Ascending aorta (tissue), 2 donors: Measurements from ENCODE around the gene VASH2. TPM values are rescaled to one million over a fixed set of nuclear protein-coding genes. Genes with fewer than 3 reads are reported as not detected.
"Not testable (repeated sequence)": the region's sequence is repeated elsewhere in the genome, so short reads cannot be mapped to it uniquely, and the experiment has no call there.

Experiments used
- DNase-seq, 2 donors: peaks; one replicate each; pipeline ENCODE4 v3.0.0-alpha.2; 2019; ENCODE audit warnings: low spot score in 2 of 2
- H3K27ac ChIP-seq, 2 donors: fragments of 200-600 bp; sonication (generic); one replicate each; pipeline ENCODE4 v1.5.1; 2016 to 2017; ENCODE audit warnings: mild to moderate bottlenecking in 1 of 2
- H3K27me3 ChIP-seq: fragments of 200-600 bp; sonication (generic); one replicate; pipeline ENCODE4 v1.5.1; 2017
- H3K36me3 ChIP-seq, 2 donors: fragments of 200-600 bp; sonication (generic); one replicate each; pipeline ENCODE4 v1.5.1; 2016
- H3K4me1 ChIP-seq, 2 donors: fragments of 200-600 bp; sonication (generic); one replicate each; pipeline ENCODE4 v1.5.1; 2016 to 2017; ENCODE audit warnings: mild to moderate bottlenecking in 1 of 2
- H3K4me3 ChIP-seq, 2 donors: fragments of 200-600 bp; sonication (generic); one replicate each; pipeline ENCODE4 v1.5.1; 2016 to 2017; ENCODE audit warnings: mild to moderate bottlenecking in 1 of 2
- H3K9me3 ChIP-seq, 2 donors: fragments of 200-600 bp; sonication (generic); one replicate each; pipeline ENCODE4 v1.5.1; 2016
- intact Hi-C: fragments of 100-400 bp; cut with DNase I; formaldehyde crosslinking; loops from one replicate; pipeline ENCODE4 v1.15.1; 2023
- total RNA-seq: library from RNA; depleted of rRNA; stranded (reverse); fragments of >200 nt; gene quantifications from one replicate; pipeline ENCODE4 v1.1.0, GENCODE V29; 2016
- TF ChIP-seq, protein P1 (sequence below), 3 experiments: fragments of 200-600 bp in 2 of 3; fragments of 450-650 bp in 1 of 3; sonication (generic) in 2 of 3; IDR thresholded peaks; one replicate each; pipeline ENCODE4 v1.5.1; 2016 to 2019; ENCODE audit warnings: antibody characterized with exemption in 3 of 3, mild to moderate bottlenecking in 1 of 3, moderate library complexity in 1 of 3

VASH2 gene
- total RNA-seq, 1 donor from 2014 or later = 0.11 TPM

DNA sequence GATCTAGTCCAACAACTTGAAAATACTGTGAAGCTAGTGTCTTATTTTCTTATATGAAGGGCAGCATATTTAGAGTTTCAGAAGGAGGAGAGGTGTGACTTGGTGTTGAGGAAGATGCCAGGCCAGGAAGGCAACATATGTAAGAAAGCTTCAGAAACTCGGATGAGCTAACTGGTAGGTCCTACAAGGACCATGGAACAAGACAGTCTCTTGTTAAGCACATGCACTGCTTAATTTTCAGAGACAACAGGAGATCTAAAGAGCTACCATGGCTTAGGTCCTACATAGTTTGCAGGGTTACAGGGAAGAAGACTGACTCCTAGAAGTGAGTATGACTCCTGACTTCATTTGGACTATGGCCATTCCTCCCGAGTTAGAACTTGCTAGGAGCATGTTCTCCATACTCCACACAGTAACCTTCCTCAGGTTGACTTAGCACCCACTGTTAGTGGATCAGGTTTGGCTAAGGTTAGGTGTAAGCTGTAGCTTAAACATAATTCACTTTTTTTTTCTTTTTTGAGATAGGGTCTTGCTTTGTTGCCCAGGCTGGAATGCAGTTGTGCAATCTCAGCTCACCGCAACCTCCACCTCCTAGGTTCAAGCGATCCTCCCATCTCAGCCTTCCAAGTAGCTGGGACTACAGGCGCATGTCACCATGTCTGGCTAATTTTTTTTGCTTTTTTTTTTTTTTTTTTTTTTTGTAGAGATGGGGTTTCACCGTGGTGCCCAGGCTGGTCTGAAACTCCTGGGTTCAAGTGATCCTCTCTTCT is 34.4 kb downstream of the VASH2 start:
- Histone ChIP-seq H3K27me3 (no peaks in the 10 kb centered on the region), H3K4me1 (peaks cover 3 to 14% of the 10 kb centered on the region in 2 donors), H3K36me3 (peaks cover 0 to 6% of the 10 kb centered on the region in 2 donors), H3K9me3 (no peaks in the 10 kb centered on the region), H3K4me3 (no peak overlapping the region), H3K27ac (no peak overlapping the region)
- no peak for DNase-seq
- TF ChIP-seq, protein P1, sequence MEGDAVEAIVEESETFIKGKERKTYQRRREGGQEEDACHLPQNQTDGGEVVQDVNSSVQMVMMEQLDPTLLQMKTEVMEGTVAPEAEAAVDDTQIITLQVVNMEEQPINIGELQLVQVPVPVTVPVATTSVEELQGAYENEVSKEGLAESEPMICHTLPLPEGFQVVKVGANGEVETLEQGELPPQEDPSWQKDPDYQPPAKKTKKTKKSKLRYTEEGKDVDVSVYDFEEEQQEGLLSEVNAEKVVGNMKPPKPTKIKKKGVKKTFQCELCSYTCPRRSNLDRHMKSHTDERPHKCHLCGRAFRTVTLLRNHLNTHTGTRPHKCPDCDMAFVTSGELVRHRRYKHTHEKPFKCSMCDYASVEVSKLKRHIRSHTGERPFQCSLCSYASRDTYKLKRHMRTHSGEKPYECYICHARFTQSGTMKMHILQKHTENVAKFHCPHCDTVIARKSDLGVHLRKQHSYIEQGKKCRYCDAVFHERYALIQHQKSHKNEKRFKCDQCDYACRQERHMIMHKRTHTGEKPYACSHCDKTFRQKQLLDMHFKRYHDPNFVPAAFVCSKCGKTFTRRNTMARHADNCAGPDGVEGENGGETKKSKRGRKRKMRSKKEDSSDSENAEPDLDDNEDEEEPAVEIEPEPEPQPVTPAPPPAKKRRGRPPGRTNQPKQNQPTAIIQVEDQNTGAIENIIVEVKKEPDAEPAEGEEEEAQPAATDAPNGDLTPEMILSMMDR (IDR thresholded peaks at IDR 0.05) = no peak
- intact Hi-C loops = no loop called here

DNA sequence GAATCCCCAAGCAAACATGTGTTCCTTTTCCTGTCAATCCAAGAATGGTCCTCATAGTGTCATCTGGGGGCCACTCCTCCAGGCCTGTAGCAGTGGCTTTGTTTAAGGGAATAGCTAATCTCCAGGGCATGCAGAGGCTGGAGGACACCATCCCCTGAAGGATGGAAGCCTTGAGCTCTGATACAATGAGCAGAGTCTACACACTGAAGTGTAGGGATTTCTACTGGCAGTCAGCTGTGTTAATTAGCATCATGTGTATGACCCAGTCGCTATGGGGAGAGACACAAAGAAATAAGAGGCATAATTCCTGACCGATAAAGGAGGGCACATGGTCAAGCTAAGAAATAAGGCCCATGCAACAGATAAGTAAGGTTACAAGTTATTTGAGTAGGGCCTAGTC is 36.2 kb downstream of the VASH2 start:
- TF ChIP-seq, protein P1 (IDR thresholded peaks at IDR 0.05) = no peak
- no peak overlapping the region for H3K27ac ChIP-seq
- H3K36me3 ChIP-seq = peaks cover 1 to 9% of the 10 kb centered on the region in 2 donors
- no peaks in the 10 kb centered on the region for H3K9me3 ChIP-seq
- peaks cover 3 to 5% of the 10 kb centered on the region in 2 donors for H3K4me1 ChIP-seq
- intact Hi-C loops = no loop called here
- DNase-seq = no peak
- no peak overlapping the region for H3K4me3 ChIP-seq
- H3K27me3 ChIP-seq = no peaks in the 10 kb centered on the region

DNA sequence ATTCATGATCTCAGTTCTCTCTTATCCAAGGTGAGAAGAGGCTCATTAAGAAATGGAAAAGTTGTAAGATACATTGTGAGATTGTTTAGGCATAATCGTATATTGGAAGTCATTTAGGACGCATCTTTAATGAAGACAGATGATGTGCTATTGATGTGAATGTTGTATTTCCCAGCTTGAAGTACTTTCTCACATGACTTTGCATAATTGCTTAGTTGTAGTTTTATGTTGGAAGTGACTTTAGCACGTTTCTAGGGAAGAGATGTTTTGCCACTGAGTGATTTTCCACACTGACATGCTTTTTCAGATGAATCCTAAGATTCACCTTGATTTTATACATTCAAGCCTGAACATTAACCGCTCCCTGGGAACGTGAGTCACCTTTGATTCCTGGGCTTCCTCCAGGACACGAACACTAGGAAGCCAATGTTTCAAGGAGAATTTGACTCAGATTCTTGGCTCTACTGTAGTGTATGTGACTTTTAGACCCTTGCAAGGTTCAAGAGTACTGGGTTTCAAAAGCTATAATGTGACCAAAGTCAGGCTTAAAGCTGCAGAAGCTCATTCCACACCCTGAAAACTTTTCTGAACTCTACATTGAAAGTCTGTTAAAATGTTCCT is 37.5 kb downstream of the VASH2 start:
- H3K27ac ChIP-seq = no peak overlapping the region
- no peak for DNase-seq
- peaks cover 14 to 20% of the 10 kb centered on the region in 2 donors for H3K36me3 ChIP-seq
- H3K9me3 ChIP-seq = no peaks in the 10 kb centered on the region
- H3K27me3 ChIP-seq = no peaks in the 10 kb centered on the region
- TF ChIP-seq, protein P1 (IDR thresholded peaks at IDR 0.05) = no peak
- no peak overlapping the region for H3K4me3 ChIP-seq
- intact Hi-C loops = no loop called here
- no peaks in the 10 kb centered on the region for H3K4me1 ChIP-seq

DNA sequence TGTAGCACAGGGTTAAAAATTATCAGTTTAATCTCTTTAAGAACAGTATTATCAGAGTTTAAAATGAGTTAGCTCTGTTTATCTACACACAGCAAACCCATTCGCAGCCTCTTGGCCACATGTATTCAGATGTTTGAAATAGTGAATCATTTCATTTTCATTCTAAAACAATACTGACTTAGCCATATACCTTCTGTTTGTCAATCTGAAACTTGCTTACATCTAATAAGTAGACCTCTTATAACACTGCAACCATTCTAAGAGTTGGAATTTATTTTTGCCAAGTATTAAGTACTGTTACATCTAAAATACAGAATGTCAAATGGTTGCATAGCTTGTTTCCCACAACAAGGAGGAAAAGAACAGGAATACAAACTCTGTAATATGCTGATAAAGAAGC is 39.9 kb downstream of the VASH2 start:
- H3K4me3 ChIP-seq = no peak overlapping the region
- DNase-seq = no peak
- no peaks in the 10 kb centered on the region for H3K9me3 ChIP-seq
- no peak overlapping the region for H3K27ac ChIP-seq
- no peaks in the 10 kb centered on the region for H3K4me1 ChIP-seq
- TF ChIP-seq, protein P1 (IDR thresholded peaks at IDR 0.05) = no peak
- peaks cover 24 to 35% of the 10 kb centered on the region in 2 donors for H3K36me3 ChIP-seq
- intact Hi-C loops = loop anchor here (5.0 kb wide), 1 partner anchor 133 kb away; the partner anchor contains the start of gene FLVCR1
- H3K27me3 ChIP-seq = no peaks in the 10 kb centered on the region

DNA sequence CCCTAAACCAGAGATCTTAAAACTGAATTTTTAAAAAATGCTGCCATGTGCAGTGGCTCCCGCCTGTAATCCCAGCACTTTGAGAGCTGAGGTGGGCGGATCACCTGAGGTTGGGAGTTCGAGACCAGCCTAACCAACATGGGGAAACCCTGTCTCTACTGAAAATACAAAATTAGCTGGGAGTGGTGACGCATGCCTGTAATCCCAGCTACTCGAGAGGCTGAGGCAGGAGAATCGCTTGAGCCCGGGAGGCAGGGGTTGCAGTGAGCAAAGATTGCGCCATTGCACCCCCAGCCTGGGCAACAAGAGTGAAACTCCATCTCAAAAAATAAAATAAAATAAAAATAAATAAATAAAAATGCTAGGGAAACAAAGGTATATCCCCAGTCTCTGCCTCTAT is 43.6 kb downstream of the VASH2 start:
- not testable (repeated sequence) for H3K27ac ChIP-seq, DNase-seq, H3K4me1 ChIP-seq, H3K27me3 ChIP-seq, H3K4me3 ChIP-seq, H3K9me3 ChIP-seq
- intact Hi-C loops = loop anchor here (5.0 kb wide), 1 partner anchor 137 kb away; the partner anchor contains the start of gene FLVCR1
- peaks cover 37 to 46% of the 10 kb centered on the region in 2 donors for H3K36me3 ChIP-seq

DNA sequence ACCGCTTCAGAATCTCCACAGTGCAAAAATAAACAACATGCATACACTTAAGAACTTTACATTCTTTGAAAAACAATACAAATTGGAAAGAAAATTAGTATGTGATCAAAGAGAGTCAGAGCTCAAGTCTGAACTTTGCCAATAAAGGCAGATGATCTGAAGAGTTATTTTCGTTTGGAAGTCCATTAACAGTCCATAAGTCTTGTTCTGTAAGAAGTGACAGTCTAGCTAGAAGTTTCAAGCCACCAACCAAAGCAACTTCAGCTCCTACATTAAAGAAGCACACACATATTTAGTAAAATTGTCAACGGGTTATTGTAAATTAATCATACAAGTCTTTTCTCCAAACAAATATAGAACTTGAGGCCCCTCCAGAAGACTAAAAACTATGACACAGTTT is 44.6 kb downstream of the VASH2 start:
- intact Hi-C loops = loop anchor here (5.0 kb wide), 3 partner anchors 138 to 328 kb away; partner anchors contain the start of gene FLVCR1
- TF ChIP-seq, protein P1 (IDR thresholded peaks at IDR 0.05) = no peak

More for the DNA sequence above, 44.6 kb downstream of the VASH2 start:
- H3K4me1 ChIP-seq = no peaks in the 10 kb centered on the region
- no peak overlapping the region for H3K4me3 ChIP-seq
- H3K27me3 ChIP-seq = no peaks in the 10 kb centered on the region
- no peak for DNase-seq
- peaks cover 37 to 40% of the 10 kb centered on the region in 2 donors for H3K36me3 ChIP-seq
- H3K27ac ChIP-seq = no peak overlapping the region
- H3K9me3 ChIP-seq = no peaks in the 10 kb centered on the region
